ENCODE results near the gene PLA1A.
"Not testable (repeated sequence)": the region's sequence is repeated elsewhere in the genome, so short reads cannot be mapped to it uniquely, and the experiment has no call there.

The PLA1A gene

GRCh38 chr3:119597548-119598288 is at the start of gene PLA1A:
TSS of gene PLA1A (plus strand) at chr3:119597885. CDS start at chr3:119597914, 29 bp downstream.
- no peak for DNase-seq

DNA sequence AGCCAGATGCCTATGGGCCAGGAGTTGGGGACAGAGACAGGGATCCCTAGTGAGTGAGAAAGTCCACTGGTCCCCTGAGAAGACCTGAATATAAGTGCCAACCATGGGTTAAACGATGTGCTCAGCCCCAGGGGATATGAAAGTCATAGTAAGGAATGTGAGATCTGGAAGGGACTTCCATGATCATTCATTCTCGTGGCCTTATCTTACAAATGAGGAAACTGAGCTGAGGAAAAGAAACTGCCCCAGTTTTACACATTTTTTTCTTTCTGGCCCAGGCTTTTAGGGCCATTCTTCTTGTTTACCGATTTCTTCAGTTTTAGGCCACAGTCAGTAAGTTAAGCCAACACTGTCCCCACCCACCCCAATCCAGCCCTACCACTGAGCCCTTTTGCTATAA is 49.3 kb upstream of the PLA1A start:
- DNase-seq, result no peak

DNA sequence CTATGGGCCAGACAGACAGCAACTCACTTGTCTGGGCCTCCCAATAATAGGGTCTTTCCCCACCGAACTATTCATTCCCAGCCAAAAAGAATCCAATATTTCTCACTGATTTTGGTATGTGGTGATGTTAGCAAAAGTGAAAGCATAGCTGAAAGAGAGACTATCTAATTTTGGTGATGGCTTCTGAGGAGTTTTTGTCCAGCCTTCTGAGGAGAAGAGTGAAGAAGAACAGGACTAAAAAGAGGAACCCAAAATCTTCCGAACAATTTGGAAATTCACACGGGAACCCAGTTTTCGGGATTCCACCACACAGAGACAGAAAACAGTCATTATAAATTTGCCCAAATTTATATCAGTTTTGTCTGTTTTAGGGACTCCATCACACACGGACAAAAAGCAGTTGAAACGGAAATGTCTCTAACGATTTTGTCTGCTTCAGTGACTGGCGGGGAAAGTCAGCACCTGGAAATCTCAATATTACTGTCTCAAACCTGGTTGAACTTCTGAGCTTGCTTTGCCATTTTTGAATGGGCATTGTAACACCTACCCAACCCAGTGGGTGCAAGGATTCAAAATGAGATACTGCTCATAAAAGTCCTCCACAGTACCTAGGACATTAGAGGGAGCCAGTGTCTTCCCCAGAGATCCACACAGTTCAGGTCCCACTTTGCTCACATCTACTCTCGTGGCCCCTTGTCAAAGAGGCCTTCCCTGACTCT is 47.3 kb upstream of the PLA1A start:
- DNase-seq, result no peak

GRCh38 chr3:119551598-119551997 is 46.1 kb upstream of the PLA1A start:
- no peak for DNase-seq

DNA sequence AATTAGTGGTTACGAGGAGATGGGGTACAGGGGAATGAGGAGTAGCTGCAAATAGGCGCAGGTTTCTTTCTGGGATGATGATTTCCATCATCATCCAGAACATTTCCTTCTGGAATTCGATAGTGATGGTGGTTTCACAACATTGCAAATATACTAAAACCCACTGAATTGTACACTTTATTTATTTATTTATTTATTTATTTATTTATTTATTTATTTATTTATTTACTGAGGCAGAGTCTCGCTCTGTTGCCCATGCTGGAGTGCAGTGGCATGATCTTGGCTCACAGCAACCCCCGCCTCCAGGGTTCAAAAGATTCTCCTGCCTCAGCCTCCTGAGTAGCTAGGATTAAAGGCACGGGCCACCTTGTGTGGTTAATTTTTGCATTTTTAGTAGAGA is 44.8 kb upstream of the PLA1A start:
- DNase-seq, result not testable (repeated sequence)

DNA sequence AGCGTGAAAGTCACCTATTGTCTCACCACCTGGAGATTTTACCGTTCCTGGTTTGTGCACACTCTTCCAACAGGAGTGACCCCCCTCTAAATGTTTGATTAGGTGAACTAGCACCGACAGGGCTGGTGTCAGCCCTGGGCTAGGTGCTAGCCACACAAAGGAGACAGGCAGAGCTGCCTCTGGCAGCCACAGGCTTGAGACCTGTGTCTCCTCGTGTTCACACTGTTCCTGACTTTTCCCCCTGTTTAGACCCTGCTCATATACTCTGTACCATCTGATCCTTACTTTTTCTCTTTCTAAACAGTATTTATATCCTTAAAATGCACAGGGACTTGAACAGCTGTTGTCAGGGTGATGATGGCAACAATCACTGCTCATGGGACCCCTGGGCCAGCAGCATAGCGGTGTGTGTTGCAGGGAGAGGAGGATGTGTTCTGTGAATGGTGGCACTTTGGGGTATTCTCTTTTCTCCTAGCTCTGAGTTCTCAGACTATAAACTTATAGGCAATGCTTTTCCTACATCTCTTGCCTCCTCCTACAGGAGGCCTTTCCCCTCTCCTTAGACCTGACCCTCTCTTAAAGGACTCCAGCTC is 43.8 kb upstream of the PLA1A start:
- no peak for DNase-seq

DNA sequence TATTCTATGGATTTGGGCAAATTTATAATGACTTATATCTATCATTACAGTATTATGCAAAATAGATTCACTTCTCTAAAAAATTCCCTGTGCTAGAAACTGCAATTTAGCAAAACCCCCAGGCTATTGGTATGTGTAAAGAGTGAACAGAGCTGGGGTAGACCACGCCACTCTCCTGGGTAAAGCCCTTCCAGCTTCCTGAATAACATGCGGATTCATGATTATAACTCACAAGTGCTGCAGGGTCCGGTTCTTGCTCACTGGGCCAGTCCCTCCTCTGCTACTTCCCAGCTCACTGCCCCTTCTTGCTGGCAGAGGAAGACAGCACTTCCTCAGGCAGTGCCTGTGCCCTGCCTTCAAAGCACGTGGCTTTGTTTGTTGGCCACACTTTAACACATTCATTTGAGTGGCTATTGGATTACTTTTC is 42.4 kb upstream of the PLA1A start:
- DNase-seq, result no peak

- no peak for DNase-seq
Observed at GRCh38 chr3:119555929-119556328, 41.8 kb upstream of the PLA1A start.

DNA sequence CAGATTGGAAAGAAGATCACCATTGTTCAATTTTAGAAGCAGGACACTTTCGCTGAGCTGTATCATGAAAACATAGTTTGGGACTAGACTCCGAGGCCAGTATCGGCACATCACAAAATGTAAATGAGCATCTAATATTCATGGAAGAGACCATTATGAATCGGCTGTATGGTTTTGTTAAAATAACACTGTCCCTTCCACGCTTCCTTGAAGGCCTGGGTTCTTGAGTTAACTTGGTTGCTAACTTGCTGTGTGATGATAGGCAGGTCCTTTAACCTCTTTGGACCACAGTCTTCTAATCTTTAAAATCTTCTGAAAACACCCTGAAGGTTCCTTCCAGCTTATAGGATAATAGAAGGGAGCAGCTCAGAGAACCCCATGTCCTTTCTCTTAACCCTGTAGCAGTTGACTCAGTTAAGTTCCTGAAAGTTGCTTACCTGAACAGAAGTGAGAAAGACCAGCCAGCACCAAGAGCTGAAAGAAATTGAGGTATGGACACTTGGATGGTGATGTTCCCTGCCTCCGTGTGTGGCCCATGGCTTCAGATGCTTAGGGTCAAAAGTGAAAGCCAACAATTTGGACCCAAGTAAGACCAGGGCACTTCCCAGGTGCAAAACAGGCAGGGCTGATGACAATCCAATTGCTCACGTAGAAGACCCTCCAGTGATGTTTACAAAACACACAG is 40.4 kb upstream of the PLA1A start:
- DNase-seq, result no peak

- no peak for DNase-seq
Observed at GRCh38 chr3:119557877-119558269, 39.8 kb upstream of the PLA1A start.

DNA sequence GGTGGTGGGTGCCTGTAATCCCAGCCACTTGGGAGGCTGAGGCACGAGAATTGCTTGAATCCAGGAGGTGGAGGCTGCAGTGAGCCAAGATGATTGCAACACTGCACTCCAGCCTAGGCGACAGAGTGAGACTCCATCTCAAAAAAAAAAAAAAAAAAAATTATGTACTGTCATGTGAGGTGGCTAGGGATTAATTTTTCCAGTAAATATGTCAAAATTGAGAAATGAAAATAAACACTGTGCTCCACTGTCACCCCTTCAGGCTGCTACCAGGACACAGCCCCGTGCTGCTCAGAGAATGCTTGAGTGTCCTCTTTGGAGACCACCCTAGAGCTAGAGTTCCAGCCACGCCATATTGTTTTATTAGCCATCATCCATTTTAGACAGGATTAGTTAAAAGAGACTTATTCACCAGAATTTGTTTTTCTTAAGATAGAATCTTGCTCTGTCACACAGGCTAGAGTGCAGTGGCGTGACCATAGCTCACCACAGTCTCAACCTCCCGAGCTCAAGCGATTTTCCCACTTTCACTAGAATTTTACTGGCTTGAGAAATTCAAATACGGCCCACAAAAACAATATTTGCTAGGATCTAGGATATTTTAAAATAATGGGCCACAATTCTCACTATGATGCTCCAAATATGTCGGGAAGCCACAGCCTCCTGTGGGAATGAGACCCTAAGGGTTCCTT is 38.9 kb upstream of the PLA1A start:
- no peak for DNase-seq

DNA sequence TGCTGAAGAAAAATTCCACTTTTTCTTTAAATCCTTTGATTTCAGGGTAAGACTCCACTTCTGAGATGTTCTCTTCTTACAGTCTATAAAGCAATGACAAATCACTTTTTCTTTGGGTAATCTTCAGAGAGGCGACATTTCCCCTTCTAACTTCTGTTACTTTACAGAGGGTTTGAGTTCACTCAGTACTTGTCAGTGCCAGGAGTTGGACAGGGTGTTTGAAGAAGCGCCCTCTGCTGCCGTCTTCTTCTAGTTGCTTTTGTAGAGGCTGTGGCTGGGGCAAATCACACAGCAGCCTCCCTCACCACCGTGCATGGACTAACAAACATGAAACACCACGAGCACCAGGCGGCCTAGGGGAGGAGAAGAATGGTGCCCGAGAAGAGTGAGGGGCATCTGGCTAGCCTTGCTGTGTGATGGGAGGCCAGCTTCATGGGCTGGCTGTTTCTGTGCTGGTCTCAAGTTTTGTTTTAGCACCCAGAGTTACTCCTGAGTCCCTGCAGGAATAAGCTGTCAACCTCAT is 38.2 kb upstream of the PLA1A start, which contains the start of gene CD80:
CD80 (minus strand) TSS at position 174 of the 523 bp plus-strand sequence. CDS start 1,886 bp downstream, outside the sequence.
- no peak for DNase-seq

DNA sequence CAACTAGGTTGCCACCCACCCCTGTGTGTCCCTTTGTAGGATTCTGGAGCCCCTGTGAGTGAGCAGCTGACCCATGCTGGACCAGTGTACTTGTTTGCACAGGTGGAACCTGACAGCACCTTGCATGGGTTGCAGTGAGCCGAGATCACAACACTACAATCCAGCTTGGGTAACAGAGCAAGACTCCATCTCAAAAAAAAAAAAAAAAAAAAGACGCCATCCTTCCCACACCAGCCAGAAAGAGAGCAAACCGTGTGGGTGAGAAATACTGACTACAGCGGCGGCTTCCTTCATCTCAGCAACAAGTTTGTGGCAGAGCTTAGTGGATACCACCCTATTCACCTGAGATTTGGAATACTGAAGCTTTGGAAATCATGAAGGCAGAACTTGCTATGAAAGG is 37.5 kb upstream of the PLA1A start:
- no peak for DNase-seq

- DNase-seq, result no peak
Observed at GRCh38 chr3:119562307-119562961, 35.3 kb upstream of the PLA1A start.

DNA sequence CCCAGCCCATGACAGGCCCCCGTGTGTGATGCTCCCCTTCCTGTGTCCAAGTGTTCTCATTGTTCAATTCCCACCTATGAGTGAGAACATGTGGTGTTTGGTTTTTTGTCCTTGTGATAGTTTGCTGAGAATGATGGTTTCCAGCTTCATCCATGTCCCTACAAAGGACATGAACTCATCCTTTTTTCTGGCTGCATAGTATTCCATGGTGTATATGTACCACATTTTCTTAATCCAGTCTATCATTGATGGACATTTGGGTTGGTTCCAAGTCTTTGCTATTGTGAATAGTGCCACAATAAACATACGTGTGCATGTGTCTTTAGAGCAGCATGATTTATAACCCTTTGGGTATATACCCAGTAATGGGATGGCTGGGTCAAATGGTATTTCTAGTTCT is 34.4 kb upstream of the PLA1A start:
- not testable (repeated sequence) for DNase-seq

- DNase-seq, result no peak
Observed at GRCh38 chr3:119569156-119569555, 28.5 kb upstream of the PLA1A start.

GRCh38 chr3:119570229-119570628 is 27.5 kb upstream of the PLA1A start:
- no peak for DNase-seq

GRCh38 chr3:119571230-119571629 is 26.5 kb upstream of the PLA1A start:
- no peak for DNase-seq

DNA sequence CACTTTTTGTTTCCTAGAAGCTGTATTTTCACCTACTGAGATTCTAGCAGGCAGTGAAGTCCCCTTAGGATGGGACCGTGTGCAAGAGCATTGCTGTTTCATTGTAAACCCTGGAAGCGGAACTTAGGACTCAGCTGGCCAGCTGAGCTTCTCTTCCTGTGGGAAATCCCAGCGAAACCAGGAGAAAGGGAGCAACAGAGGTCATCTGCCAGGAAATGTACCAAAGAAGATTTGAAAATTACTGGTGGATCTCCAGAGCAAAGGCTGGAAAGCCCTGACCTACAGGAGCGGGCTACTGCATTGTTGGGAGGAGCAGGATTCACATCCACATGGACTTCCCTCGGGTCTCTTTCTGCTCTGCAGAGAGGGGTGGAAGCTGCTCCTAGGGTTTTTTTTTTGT is 26.0 kb upstream of the PLA1A start:
- no peak for DNase-seq

DNA sequence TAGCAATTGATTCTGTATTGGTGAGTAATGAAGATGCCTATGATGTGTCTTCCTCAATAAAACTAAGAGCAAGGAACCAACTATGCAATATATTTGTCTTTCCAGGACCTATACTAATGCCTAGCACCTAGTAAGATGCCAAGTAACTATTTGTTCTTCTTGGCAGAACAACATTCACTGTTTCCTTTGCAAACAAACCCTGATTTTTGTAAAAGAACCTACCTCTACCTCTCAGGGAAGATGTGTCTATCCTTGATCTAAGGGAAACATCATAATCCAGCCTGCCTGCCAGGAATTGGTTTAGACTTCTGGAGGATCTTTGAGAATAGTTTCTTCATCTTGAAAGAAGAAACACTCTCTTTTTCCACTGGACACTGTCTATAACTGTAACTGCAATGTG is 22.2 kb upstream of the PLA1A start:
- DNase-seq, result no peak

DNA sequence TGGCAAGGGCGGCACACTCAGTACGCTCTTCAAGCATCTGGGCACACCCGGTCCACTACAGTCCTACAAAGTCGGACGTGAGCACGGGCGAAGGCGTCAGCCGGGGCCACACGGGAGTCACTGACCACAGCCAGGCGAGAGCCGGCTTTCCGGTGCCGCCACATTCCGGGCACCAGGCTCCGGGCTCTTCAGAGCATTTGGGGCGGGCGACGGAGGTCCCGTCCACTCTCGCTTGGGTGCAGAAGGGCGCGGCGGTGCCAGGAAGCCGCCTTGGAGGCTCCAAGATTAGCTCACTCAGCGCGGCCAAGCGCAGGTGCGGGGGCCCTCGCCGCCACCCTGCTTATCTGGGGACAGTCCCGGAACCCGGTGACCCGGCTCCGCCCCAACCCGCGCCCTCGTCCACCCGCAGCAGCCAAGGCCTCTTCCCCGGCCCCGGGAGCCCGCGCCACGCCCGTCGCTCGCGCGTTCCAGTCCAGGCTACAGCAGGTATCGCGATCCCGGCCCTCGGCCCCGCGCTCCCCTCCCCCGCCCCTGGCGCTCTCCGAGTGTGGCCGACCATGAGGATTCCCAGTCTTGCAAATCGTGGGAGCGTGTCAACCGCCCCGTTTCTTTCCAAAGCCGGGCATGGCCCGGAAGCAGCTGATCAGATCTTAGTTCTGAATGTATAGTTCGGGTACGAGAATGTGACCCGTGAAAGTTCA is 18.2 kb upstream of the PLA1A start, which contains the start of gene ADPRH:
ADPRH (plus strand) TSS at position 127 of the 701 bp plus-strand sequence. CDS start 2,678 bp downstream, outside the sequence.
- DNase-seq, result no peak
